Activated CD4-positive, alpha-beta T cell treated with anti-CD3 and anti-CD28 coated beads for 48 hours (primary cell): ENCODE results near the gene DHX29.
"Not testable (repeated sequence)": the region's sequence is repeated elsewhere in the genome, so short reads cannot be mapped to it uniquely, and the experiment has no call there.

ENCODE experiments used
- DNase-seq: peaks from one replicate; pipeline ENCODE4 v3.0.0-alpha.2; 2020

DHX29 gene

GRCh38 chr5:55307383-55308253, at the start of gene DHX29, which contains the start of gene MTREX:
TSS of gene DHX29 (minus strand) at chr5:55307694. CDS start at chr5:55307573, 121 bp downstream.
TSS of gene MTREX (plus strand) at chr5:55307989. CDS start at chr5:55308014, 25 bp downstream.
- peak; percentile 91 for DNase-seq

- DNase-seq = no peak
Observed at GRCh38 chr5:55356896-55357295, 49.4 kb upstream of the DHX29 start.

GRCh38 chr5:55350754-55351153, 43.3 kb upstream of the DHX29 start:
- no peak for DNase-seq

GRCh38 chr5:55347786-55348185, 40.3 kb upstream of the DHX29 start:
- no peak for DNase-seq

- no peak for DNase-seq
Observed at GRCh38 chr5:55345327-55345726, 37.8 kb upstream of the DHX29 start.

GRCh38 chr5:55344392-55344992, 37.0 kb upstream of the DHX29 start:
- peak; percentile 73 for DNase-seq

- no peak for DNase-seq
Observed at GRCh38 chr5:55343609-55344008, 36.1 kb upstream of the DHX29 start.

GRCh38 chr5:55343107-55343506, 35.6 kb upstream of the DHX29 start:
- no peak for DNase-seq

GRCh38 chr5:55338810-55339243, 31.3 kb upstream of the DHX29 start:
- DNase-seq = peak; percentile 80

GRCh38 chr5:55338092-55338613, 30.7 kb upstream of the DHX29 start:
- DNase-seq = no peak

GRCh38 chr5:55333811-55334210, 26.3 kb upstream of the DHX29 start:
- no peak for DNase-seq

- no peak for DNase-seq
Observed at GRCh38 chr5:55333017-55333416, 25.5 kb upstream of the DHX29 start.

GRCh38 chr5:55331321-55331720, 23.8 kb upstream of the DHX29 start:
- no peak for DNase-seq

GRCh38 chr5:55327281-55327680, 19.8 kb upstream of the DHX29 start:
- DNase-seq = no peak

- no peak for DNase-seq
Observed at GRCh38 chr5:55325621-55326020, 18.1 kb upstream of the DHX29 start.

GRCh38 chr5:55324815-55325418, 17.4 kb upstream of the DHX29 start:
- DNase-seq = no peak

- DNase-seq = no peak
Observed at GRCh38 chr5:55324006-55324405, 16.5 kb upstream of the DHX29 start.

- no peak for DNase-seq
Observed at GRCh38 chr5:55320571-55320970, 13.1 kb upstream of the DHX29 start.

GRCh38 chr5:55319491-55319890, 12.0 kb upstream of the DHX29 start:
- no peak for DNase-seq

- DNase-seq = not testable (repeated sequence)
Observed at GRCh38 chr5:55318237-55318636, 10.7 kb upstream of the DHX29 start.

- DNase-seq = no peak
Observed at GRCh38 chr5:55316837-55317236, 9.3 kb upstream of the DHX29 start.

GRCh38 chr5:55316289-55316688, 8.8 kb upstream of the DHX29 start:
- DNase-seq = no peak

- no peak for DNase-seq
Observed at GRCh38 chr5:55313870-55314617, 6.5 kb upstream of the DHX29 start.
